Measurements from ENCODE around the gene LRRTM4. TPM values are rescaled to one million over a fixed set of nuclear protein-coding genes. Genes with fewer than 3 reads are reported as not detected.

LRRTM4 gene
- total RNA-seq, 1 donor from 2014 or later, result 0.41 TPM

DNA sequence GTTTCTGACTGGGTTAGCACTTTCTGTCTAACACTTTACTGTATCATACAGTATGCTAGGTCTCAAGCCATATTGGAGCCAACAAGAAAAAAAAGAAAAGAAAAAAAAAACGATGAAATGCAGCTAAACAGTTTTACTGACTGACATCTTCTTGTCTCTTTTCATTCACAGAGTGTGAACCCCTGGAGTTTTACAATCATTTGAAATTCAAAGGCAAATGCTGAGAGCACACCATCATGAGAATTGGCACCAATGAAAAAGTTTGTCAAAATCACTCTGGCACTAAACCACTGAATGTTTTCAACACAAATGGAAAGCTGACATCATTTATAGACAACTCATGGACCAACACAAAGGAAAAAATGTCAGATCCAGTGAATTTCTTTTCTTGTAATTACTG is 513.3 kb downstream of the LRRTM4 start:
- TF ChIP-seq, protein P1, sequence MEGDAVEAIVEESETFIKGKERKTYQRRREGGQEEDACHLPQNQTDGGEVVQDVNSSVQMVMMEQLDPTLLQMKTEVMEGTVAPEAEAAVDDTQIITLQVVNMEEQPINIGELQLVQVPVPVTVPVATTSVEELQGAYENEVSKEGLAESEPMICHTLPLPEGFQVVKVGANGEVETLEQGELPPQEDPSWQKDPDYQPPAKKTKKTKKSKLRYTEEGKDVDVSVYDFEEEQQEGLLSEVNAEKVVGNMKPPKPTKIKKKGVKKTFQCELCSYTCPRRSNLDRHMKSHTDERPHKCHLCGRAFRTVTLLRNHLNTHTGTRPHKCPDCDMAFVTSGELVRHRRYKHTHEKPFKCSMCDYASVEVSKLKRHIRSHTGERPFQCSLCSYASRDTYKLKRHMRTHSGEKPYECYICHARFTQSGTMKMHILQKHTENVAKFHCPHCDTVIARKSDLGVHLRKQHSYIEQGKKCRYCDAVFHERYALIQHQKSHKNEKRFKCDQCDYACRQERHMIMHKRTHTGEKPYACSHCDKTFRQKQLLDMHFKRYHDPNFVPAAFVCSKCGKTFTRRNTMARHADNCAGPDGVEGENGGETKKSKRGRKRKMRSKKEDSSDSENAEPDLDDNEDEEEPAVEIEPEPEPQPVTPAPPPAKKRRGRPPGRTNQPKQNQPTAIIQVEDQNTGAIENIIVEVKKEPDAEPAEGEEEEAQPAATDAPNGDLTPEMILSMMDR (IDR thresholded peaks at IDR 0.05), result no peak
- Histone ChIP-seq H3K4me3 (no peak overlapping the region), H3K9me3 (no peaks in the 10 kb centered on the region), H3K4me1 (no peaks in the 10 kb centered on the region), H3K27me3 (no peaks in the 10 kb centered on the region), H3K36me3 (no peaks in the 10 kb centered on the region), H3K27ac (no peak overlapping the region)
- intact Hi-C loops (cut with DNase I), result no loop called here
- no peak for ATAC-seq
- no peak for DNase-seq

DNA sequence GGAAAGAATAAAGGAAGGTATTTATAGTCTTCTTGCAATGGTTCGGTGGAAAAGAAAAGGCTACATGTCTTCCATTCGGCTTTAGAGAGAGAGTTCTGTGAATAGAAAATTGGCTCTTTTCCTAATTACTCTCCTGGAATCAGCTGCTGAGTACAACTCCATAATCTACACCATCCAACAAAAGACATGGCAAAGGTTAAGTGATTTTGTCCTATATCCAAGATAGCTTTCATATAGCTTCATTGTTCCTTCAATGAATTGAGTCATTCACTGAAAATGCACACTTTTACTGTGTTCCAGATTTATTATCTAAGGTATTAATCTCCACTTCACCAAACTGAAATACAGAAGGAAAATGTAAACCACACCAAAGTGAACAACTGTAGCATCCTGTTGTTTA is 514.5 kb downstream of the LRRTM4 start:
- ATAC-seq (no peak), DNase-seq (no peak)
- TF ChIP-seq, protein P1 (IDR thresholded peaks at IDR 0.05), result no peak
- H3K4me3 ChIP-seq, result no peak overlapping the region
- intact Hi-C loops (cut with DNase I), result no loop called here
- no peaks in the 10 kb centered on the region for H3K9me3 ChIP-seq
- no peaks in the 10 kb centered on the region for H3K36me3 ChIP-seq
- H3K27me3 ChIP-seq, result no peaks in the 10 kb centered on the region
- H3K27ac ChIP-seq, result no peak overlapping the region
- no peaks in the 10 kb centered on the region for H3K4me1 ChIP-seq

DNA sequence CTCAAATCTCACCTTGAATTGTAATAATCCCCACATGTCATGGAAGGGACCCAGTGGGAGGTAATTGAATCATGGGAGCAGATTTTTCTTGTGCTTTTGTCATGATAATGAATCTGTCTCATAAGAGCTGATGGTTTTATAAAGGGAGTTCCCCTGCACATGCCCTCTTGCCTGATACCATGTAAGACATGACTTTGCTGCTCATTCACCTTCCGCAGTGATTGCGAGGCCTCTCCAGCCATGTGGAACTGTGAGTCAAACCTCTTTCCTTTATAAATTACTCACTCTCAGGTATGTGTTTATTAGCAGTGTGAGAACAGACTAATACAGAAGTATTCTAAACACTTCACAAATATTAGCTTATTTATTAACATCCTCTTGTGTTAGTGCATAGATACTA is 516.7 kb downstream of the LRRTM4 start:
- no peak for DNase-seq
- no peak for ATAC-seq
- Histone ChIP-seq H3K36me3 (no peaks in the 10 kb centered on the region), H3K27ac (no peak overlapping the region), H3K4me1 (no peaks in the 10 kb centered on the region), H3K27me3 (no peaks in the 10 kb centered on the region), H3K9me3 (no peaks in the 10 kb centered on the region), H3K4me3 (no peak overlapping the region)
- TF ChIP-seq, protein P1 (IDR thresholded peaks at IDR 0.05), result no peak
- intact Hi-C loops (cut with DNase I), result no loop called here

DNA sequence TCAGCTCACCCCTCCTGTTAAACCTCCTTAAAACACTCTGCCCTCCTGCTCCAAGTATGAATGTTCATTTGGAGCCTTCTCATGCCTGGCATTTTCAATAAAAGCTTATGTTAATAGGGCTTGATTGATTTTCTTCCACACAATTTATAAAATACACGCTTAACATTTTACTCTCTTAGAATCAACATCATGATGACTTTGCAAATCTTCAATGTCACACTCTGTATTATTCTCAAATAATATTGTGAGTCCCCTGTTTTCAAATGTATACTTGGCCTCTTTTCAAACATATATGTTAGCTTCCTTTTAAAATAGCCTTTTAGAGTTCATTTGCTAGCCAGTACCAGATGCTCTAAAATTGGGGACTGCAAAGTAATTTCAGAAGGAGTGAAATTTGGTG is 520.3 kb downstream of the LRRTM4 start:
- ATAC-seq, result no peak
- no peak overlapping the region for H3K27ac ChIP-seq
- intact Hi-C loops (cut with DNase I), result no loop called here

DNA sequence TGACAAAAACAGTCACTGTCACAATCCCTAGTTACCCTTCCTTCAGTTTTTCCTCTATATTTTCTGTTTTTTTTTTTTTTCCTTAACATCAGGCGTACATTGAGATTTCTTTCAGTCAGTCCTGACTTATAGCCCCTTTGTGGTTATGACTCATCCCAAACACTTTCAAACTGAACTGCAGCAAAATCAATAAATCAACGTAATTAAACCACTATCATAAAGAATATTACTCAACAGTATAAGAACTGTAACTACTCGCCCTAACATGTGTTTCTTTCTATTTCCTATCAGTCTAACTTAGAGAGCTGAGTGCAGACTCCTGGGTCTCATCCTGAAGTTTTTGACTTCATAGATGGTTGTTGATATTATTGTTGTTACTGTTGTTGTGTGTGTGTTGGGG is 523.5 kb downstream of the LRRTM4 start:
- no peak overlapping the region for H3K4me3 ChIP-seq
- no peak overlapping the region for H3K27ac ChIP-seq
- ATAC-seq, result no peak
- H3K36me3 ChIP-seq, result no peaks in the 10 kb centered on the region
- H3K9me3 ChIP-seq, result no peaks in the 10 kb centered on the region
- intact Hi-C loops (cut with DNase I), result no loop called here
- H3K4me1 ChIP-seq, result no peaks in the 10 kb centered on the region
- TF ChIP-seq, protein P1 (IDR thresholded peaks at IDR 0.05), result no peak
- H3K27me3 ChIP-seq, result no peaks in the 10 kb centered on the region
- no peak for DNase-seq

More for the DNA sequence above, 520.3 kb downstream of the LRRTM4 start:
- H3K36me3 ChIP-seq, result no peaks in the 10 kb centered on the region
- no peak overlapping the region for H3K4me3 ChIP-seq
- H3K27me3 ChIP-seq, result no peaks in the 10 kb centered on the region
- TF ChIP-seq, protein P1 (IDR thresholded peaks at IDR 0.05), result no peak
- no peak for DNase-seq
- no peaks in the 10 kb centered on the region for H3K9me3 ChIP-seq
- H3K4me1 ChIP-seq, result no peaks in the 10 kb centered on the region

DNA sequence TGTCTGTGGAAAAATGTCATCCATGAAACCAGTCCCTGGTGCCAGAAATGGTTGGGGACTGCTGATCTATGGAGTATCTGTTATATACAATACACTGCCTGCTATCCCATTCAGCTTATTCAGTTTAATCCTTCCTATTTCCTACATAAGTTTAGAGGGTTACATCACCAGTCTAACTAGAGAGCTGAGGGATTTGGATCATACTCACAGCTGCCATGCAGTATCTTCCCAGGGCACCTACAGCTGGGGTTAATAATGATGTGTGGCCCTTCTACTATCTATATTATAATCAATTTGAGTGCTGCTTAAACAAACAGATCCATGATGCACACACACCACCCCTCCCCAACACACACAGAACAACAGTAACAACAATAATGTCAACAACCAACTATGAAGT is 524.0 kb downstream of the LRRTM4 start:
- TF ChIP-seq, protein P1 (IDR thresholded peaks at IDR 0.05), result no peak
- no peaks in the 10 kb centered on the region for H3K36me3 ChIP-seq
- no peaks in the 10 kb centered on the region for H3K9me3 ChIP-seq
- intact Hi-C loops (cut with DNase I), result no loop called here
- H3K27me3 ChIP-seq, result no peaks in the 10 kb centered on the region
- ATAC-seq (no peak), DNase-seq (no peak)
- no peak overlapping the region for H3K27ac ChIP-seq
- H3K4me1 ChIP-seq, result no peaks in the 10 kb centered on the region
- H3K4me3 ChIP-seq, result no peak overlapping the region

Data from upper lobe of right lung (tissue), 1 donor.